NCI-H1048 (cell line): ENCODE measurements around the gene TAF4.

ENCODE experiments used
- DNase-seq: peaks from one replicate; lab custom pipeline; 2025; lab: John Stamatoyannopoulos, UW

Gene TAF4

GRCh38 chr20:61964675-61965605 is 100.7 kb downstream of the TAF4 start:
- DNase-seq: no peak

DNA sequence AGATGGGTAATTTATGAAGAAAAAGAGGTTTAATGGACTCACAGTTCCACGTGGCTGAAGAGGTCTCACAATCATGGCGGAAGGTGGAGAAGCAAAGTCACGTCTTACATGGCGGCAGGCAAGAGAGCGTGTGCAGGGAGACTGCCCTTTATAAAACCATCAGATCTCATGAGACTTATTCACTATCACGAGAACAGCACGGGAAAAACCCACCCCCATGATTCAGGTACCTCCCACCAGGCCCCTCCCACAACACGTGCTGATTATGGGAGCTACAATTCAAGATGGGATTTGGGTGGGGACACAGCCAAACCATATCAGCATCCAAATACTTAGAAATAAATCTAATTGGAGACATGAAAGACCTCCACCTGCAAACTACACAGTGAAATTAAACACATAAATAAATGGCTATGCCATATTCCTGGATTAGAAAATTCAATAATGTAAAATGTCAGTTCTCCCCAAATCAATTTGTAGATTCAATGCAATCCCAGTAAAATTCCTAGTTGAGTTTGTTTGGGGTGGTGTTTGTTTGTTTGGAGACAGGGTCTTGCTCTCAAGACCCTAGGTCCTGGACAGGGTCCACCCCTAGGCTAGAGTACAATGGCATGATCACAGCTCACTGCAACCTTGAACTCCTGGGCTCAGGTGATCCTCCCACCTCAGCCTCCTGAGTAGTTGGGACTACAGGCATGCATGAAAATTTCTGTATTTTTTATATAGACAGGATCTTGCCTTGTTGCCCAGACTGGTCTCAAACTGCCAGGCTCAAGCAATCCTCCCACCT is 101.6 kb downstream of the TAF4 start:
- DNase-seq: no peak

DNA sequence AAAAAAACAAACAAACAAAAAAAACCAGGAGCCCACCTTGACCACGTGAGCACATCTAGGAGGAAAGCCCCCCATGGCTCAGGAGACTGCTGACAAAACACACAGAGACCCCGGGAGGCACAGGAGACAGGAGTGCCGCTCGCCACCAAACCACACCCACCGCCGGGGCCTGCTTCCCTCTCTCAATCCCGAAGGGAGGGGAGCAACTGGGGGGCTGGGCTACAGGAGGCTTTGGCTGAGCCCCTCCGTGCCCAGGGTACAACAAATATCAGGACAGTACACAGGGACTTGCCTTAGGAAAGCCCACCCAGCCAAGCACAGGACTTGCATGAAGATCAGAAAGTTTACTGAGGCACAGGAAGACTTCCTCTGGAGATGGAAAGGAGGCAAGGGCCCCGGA is 102.5 kb downstream of the TAF4 start:
- no peak for DNase-seq

DNA sequence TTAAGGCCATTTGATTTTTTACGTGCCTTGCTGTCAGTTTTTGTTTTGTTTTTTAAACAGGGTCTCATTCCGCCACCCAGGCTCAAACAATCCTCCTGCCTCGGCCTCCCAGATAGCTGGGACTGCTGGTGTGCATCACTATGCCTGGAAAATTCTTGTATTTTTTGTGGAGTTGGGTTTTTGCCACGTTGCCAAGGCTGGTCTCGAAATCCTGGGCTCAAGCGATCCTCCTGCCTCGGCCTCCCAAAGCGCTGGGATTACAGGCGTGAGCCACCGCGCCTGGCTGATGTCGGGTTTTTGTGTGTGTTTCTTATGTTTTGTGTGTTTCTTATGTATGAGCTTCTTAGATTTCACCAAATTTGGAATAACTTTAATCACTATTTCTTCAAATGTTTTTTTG is 104.8 kb downstream of the TAF4 start:
- DNase-seq: no peak

- no peak for DNase-seq
Observed at GRCh38 chr20:61958773-61959700, 106.6 kb downstream of the TAF4 start.

- no peak for DNase-seq
Observed at GRCh38 chr20:61957961-61958715, 107.5 kb downstream of the TAF4 start.

DNA sequence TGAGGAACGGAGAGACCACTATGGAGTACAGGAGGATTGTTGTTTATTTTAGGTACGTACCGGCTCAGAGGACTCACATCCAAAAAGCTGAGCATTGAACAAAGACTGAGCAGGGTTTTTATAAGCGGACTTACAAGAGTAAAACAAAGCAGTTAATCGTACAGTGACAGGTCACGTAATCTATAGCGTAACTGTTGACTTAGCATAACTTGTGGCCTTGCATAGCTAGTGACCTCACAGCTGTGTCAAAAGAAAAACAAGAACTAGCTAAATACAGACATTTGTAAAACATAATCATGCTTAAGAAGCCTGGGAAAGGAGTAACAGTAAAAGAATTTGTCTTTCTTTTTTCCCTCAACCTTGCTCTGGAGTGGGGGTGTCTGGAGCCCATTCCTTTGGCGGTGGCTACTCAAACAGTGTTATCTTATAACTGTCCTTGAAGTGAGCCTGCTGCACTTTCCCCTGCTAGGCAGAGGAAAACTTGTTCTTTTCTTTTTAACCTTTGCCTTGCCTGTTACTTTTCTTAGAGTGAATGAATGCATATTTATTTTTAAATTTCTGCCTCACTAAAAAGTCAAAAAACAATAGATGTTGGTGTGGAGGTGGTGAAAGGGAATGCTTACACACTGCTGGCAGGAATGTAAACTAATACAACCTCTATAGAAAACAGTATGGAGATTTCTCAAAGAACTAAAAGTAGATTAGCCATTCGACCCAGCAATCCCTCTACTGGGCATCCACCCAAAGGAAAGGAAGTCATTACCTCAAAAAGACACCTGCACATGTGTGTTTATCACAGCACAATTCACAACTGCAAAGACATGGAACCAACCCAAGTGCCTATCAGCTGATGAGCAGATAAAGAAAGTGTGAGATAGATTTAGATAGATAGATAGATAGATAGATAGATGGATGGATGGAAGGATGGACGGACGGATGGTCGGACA is 109.0 kb downstream of the TAF4 start:
- no peak for DNase-seq

GRCh38 chr20:61955668-61956395 is 109.8 kb downstream of the TAF4 start:
- DNase-seq: no peak

- DNase-seq: no peak
Observed at GRCh38 chr20:61954276-61955021, 111.2 kb downstream of the TAF4 start.

GRCh38 chr20:61953037-61954021 is 112.4 kb downstream of the TAF4 start:
- no peak for DNase-seq

DNA sequence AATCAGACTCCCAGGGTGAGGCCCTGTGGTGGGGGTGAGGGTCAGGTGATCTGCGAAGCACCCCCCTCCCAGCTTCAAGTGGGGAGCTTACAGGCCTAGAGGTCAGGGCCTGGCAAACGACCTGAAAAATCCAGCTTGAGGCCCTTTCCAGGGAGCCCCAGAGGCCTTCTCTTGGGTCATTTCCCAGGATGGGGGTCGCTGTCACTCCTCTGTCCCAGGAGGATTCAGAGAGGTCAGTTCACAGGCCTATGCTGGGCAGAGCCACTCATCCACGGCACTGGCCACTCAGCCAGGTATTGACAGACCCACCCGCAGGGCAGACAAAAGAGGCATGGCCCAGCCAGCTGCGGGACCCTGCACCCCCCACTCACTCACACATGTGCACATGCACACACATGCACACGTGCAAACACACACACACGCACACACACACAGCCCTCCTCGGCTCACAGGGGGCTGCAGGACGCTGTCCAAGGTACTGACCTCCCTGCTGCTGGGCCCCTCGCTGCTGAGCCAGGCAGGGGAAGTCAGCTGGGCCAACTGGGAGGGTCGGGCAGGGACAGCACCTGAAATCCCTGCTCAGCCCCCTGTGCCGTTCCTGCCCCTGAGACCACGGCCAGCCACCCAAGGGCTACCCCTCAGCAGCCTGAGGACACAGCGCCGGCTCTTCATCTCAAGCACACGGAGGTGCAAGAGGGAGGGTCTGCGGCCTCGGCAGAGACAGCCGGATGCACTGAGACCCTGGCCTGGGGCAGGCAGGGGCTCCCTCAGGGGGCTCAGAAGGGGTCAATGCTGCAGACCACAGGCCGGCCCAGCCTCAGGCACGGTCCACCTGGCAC is 113.8 kb downstream of the TAF4 start:
- DNase-seq: no peak

DNA sequence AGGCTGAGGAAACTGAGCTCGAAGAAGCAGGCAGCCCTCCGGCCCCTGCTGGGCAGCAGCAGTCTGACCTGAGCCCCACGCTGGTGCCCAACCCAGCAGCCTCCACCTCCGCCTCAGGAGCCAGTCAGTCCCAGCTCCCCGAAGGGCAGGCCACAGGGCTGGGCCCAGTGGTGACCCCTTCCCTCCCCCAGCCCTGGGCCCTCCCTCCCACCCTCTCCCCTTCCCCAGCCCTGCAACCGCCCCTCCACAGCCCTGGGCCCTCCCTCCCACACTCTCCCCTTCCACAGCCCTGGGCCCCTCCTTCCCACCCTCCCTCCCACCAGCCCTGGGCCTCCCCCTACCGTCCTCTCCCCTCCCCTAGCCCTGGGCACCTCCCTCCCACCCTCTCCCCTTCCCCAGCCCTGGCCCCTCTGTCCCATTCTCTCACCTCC is 115.0 kb downstream of the TAF4 start:
- DNase-seq: no peak

GRCh38 chr20:61949714-61950640 is 115.7 kb downstream of the TAF4 start:
- DNase-seq: no peak

DNA sequence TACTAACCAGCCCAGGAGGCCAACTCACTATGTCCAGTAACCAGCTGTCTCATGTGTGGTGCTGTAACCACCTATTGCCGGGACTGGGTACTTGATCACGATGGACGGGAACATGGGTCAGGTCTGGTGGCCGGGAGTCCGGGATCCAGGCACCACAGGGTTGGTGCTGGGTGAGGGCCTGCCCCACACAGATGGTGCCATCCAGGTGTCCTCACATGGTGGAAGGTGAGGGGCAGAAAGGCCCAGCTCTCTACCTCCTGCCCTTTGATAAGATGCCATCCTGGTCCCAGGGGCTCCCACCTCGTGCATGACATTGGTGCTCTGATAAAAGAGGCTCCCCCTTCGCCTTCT is 116.3 kb downstream of the TAF4 start:
- DNase-seq: no peak

DNA sequence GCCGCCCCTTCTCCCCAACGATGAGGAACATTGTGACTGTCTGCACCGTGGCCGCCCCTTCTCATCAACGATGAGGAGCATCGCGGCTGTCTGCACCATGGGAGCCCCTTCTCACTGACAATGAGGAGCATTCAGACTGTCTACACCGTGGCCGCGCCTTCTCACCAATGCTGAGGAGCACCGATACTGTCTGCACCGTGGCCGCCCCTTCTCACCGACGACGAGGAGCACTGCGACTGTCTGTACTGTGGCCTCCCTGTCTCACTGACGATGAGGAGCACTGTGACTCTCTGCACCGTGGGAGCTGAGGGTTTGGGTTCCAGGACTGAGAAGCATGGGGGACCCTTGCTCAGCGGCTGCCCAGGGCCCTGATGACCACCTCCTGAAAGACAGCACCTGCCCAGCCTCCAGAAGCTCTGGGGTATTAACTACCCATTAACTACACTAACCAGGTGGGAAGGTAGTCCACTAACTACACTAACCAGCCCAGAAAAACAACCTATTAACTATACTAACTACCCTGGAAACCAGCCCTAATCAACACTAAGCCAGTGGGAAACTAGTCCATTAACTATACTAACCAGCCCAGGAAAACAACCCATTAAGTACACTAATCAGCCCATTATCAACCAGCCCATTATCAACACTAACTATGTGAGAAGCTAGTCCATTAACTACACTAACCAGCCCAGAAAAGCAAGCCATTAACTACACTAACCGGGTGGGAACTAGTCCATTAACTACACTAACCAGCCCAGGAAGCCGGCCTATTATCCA is 116.9 kb downstream of the TAF4 start:
- no peak for DNase-seq
